SK-N-SH (cell line): ENCODE results near the gene LIPE. TPM values are rescaled to one million over a fixed set of nuclear protein-coding genes. Genes with fewer than 3 reads are reported as not detected.

ENCODE experiments used
- CTCF ChIA-PET: fragments of 300-600, 350-600 bp; formaldehyde crosslinking; extraction: SDS; loops from one replicate; lab custom pipeline; 2021; lab: Yijun Ruan, JAX
- POLR2A ChIA-PET: fragments of 350-600 bp; sonication (Branson Sonifier 250); formaldehyde crosslinking; extraction: SDS; loops from one replicate; lab custom pipeline; 2020; ENCODE audit warnings: antibody characterized with exemption, inconsistent platforms; lab: Yijun Ruan, JAX
- DNase-seq: peaks from one replicate; pipeline ENCODE4 v3.0.0; 2012
- H2AFZ ChIP-seq: fragments of 200-600 bp; sonication (generic); 2 replicates; pipeline ENCODE4 v1.8.1; 2016; ENCODE audit warnings: antibody characterized with exemption, mild to moderate bottlenecking, low read depth
- H3F3A ChIP-seq: fragments of 200-600 bp; sonication (generic); replicated peaks from 2 replicates; pipeline ENCODE3; 2016; ENCODE audit warnings: antibody characterized with exemption, mild to moderate bottlenecking; ENCODE audit not compliant: insufficient read depth
- H3K27ac ChIP-seq, 2 experiments: fragments of 200-500 bp in 1 of 2; fragments of 200-600 bp in 1 of 2; sonication (Bioruptor generic) in 1 of 2; sonication (generic), shearing (Covaris generic) in 1 of 2; 2 replicates each; pipeline versions ENCODE4 v1.5.1 to v1.6.1; 2014 to 2016; ENCODE audit warnings: low read depth in 2 of 2, inconsistent platforms in 1 of 2, low read length in 1 of 2, mild to moderate bottlenecking in 1 of 2, mixed read lengths in 1 of 2
- H3K27me3 ChIP-seq: fragments of 200-600 bp; sonication (generic), shearing (Covaris generic); 2 replicates; pipeline ENCODE4 v1.6.1; 2016; ENCODE audit warnings: mixed run types; ENCODE audit not compliant: insufficient read depth
- H3K36me3 ChIP-seq, 2 experiments: fragments of 200-500 bp in 1 of 2; fragments of 200-600 bp in 1 of 2; sonication (Bioruptor generic) in 1 of 2; sonication (generic) in 1 of 2; replicated peaks in 1 of 2; 2 replicates each; pipeline versions ENCODE3 to v1.5.1; 2014 to 2016; ENCODE audit warnings: low read length in 1 of 2, mild to moderate bottlenecking in 1 of 2; ENCODE audit not compliant: insufficient read depth in 2 of 2, control insufficient read depth in 1 of 2
- H3K4me1 ChIP-seq, 2 experiments: fragments of 200-500 bp in 1 of 2; fragments of 200-600 bp in 1 of 2; sonication (Bioruptor generic) in 1 of 2; sonication (generic), shearing (Covaris generic) in 1 of 2; 2 replicates each; pipeline versions ENCODE4 v1.5.1 to v1.6.1; 2014 to 2016; ENCODE audit warnings: low read depth in 1 of 2, low read length in 1 of 2, mixed run types in 1 of 2; ENCODE audit not compliant: insufficient read depth in 2 of 2, control insufficient read depth in 1 of 2
- H3K4me2 ChIP-seq: fragments of 200-600 bp; sonication (generic), shearing (Covaris generic); 2 replicates; pipeline ENCODE4 v1.6.1; 2017; ENCODE audit warnings: mixed run types
- H3K4me3 ChIP-seq, 2 experiments: fragments of 200-500 bp in 1 of 2; fragments of 200-600 bp in 1 of 2; sonication (Bioruptor generic) in 1 of 2; sonication (generic), shearing (Covaris generic) in 1 of 2; 2 replicates each; pipeline versions ENCODE4 v1.5.1 to v1.8.1; 2014 to 2016; ENCODE audit warnings: low read depth in 2 of 2, inconsistent platforms in 1 of 2, low read length in 1 of 2, mild to moderate bottlenecking in 1 of 2, mixed read lengths in 1 of 2, moderate library complexity in 1 of 2
- H3K79me2 ChIP-seq: fragments of 200-600 bp; sonication (generic); 2 replicates; pipeline ENCODE4 v1.8.1; 2017; ENCODE audit warnings: mild to moderate bottlenecking; ENCODE audit not compliant: insufficient read depth
- H3K9ac ChIP-seq: fragments of 200-600 bp; sonication (generic); 2 replicates; pipeline ENCODE4 v1.6.1; 2017; ENCODE audit warnings: mixed run types
- H3K9me2 ChIP-seq: fragments of 200-600 bp; sonication (generic); 2 replicates; pipeline ENCODE4 v1.6.1; 2017; ENCODE audit warnings: mixed run types
- H3K9me3 ChIP-seq: fragments of 200-600 bp; sonication (generic); 2 replicates; pipeline ENCODE4 v1.6.1; 2017; ENCODE audit warnings: mixed run types, mild to moderate bottlenecking, moderate library complexity
- H4K20me1 ChIP-seq: fragments of 200-600 bp; sonication (generic); 2 replicates; pipeline ENCODE4 v1.6.1; 2017; ENCODE audit warnings: mild to moderate bottlenecking, mixed run types; ENCODE audit not compliant: insufficient read depth
- CHD2 ChIP-seq: fragments of 150-350 bp; IDR thresholded peaks from 2 replicates; pipeline ENCODE4 v1.6.1; 2018; ENCODE audit warnings: low read length; ENCODE audit not compliant: partially characterized antibody
- EP300 ChIP-seq, 2 experiments: IDR thresholded peaks; 2 replicates each; pipeline versions ENCODE4 v1.4.0 to v1.6.1; 2012; ENCODE audit warnings: borderline replicate concordance in 1 of 2, low read depth in 1 of 2, low read length in 1 of 2
- FOXJ3 ChIP-seq: sonication (generic); formaldehyde crosslinking; IDR thresholded peaks from 2 replicates; pipeline ENCODE4 v1.5.1; 2020; ENCODE audit warnings: mild to moderate bottlenecking, missing genetic modification reagents
- FOXM1 ChIP-seq: IDR thresholded peaks from 2 replicates; pipeline ENCODE4 v1.4.0; 2012; ENCODE audit warnings: low read depth, mild to moderate bottlenecking
- GABPA ChIP-seq: IDR thresholded peaks from 2 replicates; pipeline ENCODE4 v1.4.0; 2012; ENCODE audit warnings: low read depth, mild to moderate bottlenecking
- JUND ChIP-seq: IDR thresholded peaks from 2 replicates; pipeline ENCODE4 v1.4.0; 2012
- MAX ChIP-seq: IDR thresholded peaks from 2 replicates; pipeline ENCODE4 v1.4.0; 2012; ENCODE audit warnings: low read depth
- MEF2A ChIP-seq: IDR thresholded peaks from 2 replicates; pipeline ENCODE4 v1.4.0; 2012; ENCODE audit warnings: low read depth, borderline replicate concordance
- NFIC ChIP-seq: IDR thresholded peaks from 2 replicates; pipeline ENCODE4 v1.4.0; 2012; ENCODE audit warnings: borderline replicate concordance
- NRF1 ChIP-seq: IDR thresholded peaks from 2 replicates; pipeline ENCODE4 v1.6.1; 2012; ENCODE audit warnings: low read depth, mild to moderate bottlenecking, low read length
- PBX3 ChIP-seq: IDR thresholded peaks from 2 replicates; pipeline ENCODE4; 2012
- POLR2AphosphoS5 ChIP-seq: IDR thresholded peaks from 2 replicates; pipeline ENCODE4 v1.6.1; 2012; ENCODE audit warnings: low read depth, low read length
- RAD21 ChIP-seq: IDR thresholded peaks from 2 replicates; pipeline ENCODE4 v1.6.1; 2012; ENCODE audit warnings: mild to moderate bottlenecking, low read length
- RCOR1 ChIP-seq: fragments of 150-350 bp; IDR thresholded peaks from 2 replicates; pipeline ENCODE4 v1.6.1; 2017; ENCODE audit warnings: antibody characterized with exemption, low read length
- REST ChIP-seq: IDR thresholded peaks from 2 replicates; pipeline ENCODE4 v1.6.1; 2012; ENCODE audit warnings: mild to moderate bottlenecking, low read depth, low read length, moderate library complexity
- RFX5 ChIP-seq: IDR thresholded peaks from 2 replicates; pipeline ENCODE4 v1.6.1; 2012; ENCODE audit warnings: mild to moderate bottlenecking, improper control_type of control experiment, low read length
- SMC3 ChIP-seq: IDR thresholded peaks from 2 replicates; pipeline ENCODE4 v1.6.1; 2012; ENCODE audit warnings: low read depth, low read length, improper control_type of control experiment
- TAF1 ChIP-seq: IDR thresholded peaks from 2 replicates; pipeline ENCODE4 v1.6.1; 2012; ENCODE audit warnings: low read depth, mild to moderate bottlenecking, low read length, moderate library complexity, borderline replicate concordance
- TCF12 ChIP-seq: IDR thresholded peaks from 2 replicates; pipeline ENCODE4 v1.4.0; 2012
- TEAD4 ChIP-seq: IDR thresholded peaks from 2 replicates; pipeline ENCODE4 v1.4.0; 2012; ENCODE audit warnings: mild to moderate bottlenecking, borderline replicate concordance; ENCODE audit not compliant: insufficient read depth
- USF1 ChIP-seq: IDR thresholded peaks from 2 replicates; pipeline ENCODE4 v1.4.0; 2012; ENCODE audit warnings: low read depth, borderline replicate concordance
- YY1 ChIP-seq: IDR thresholded peaks from 2 replicates; pipeline ENCODE4 v1.4.0; 2012; ENCODE audit warnings: low read depth, mild to moderate bottlenecking
- WGBS: methylation state at CpG from one replicate; pipeline ENCODE4 v1.1.6; 2017; ENCODE audit warnings: low lambda C conversion rate; 5-methylcytosine and 5-hydroxymethylcytosine counted together
- polyA plus RNA-seq, 3 experiments: library from polyadenylated mRNA; depleted of rRNA; stranded (reverse); fragments of >200 nt; gene quantifications; 2 replicates each; pipeline ENCODE4 v1.2.3, GENCODE V29; 2012

Gene LIPE
- polyA plus RNA-seq, 1 of the 3 experiments (the other 2 are of a cell fraction) = 4.4 TPM

- peaks cover 0 to 11% of the 10 kb centered on the region in 2 experiments; a peak in 2 of 4 replicates for H3K4me1 ChIP-seq
- H3K9ac ChIP-seq = no peak overlapping the region
- H3K27ac ChIP-seq = 0 out of 4 replicates have a peak overlapping the region, but pooled peaks of 1 of the 2 experiments have one; percentile 0
- H3K79me2 ChIP-seq = no peaks in the 10 kb centered on the region
- no peak overlapping the region for H3K4me2 ChIP-seq
- no peaks in the 10 kb centered on the region for H3K36me3 ChIP-seq
- no peaks in the 10 kb centered on the region for H3F3A ChIP-seq
- no peaks in the 10 kb centered on the region for H3K9me2 ChIP-seq
- H3K27me3 ChIP-seq = no peaks in the 10 kb centered on the region
- H4K20me1 ChIP-seq = no peaks in the 10 kb centered on the region
- DNase-seq = no peak
- 82% methylated on average over 5 of the region's 5 CpGs for WGBS
- CTCF ChIA-PET = interaction anchor here (0.7 to 2.2 kb wide), 9 partner anchors 15 to 130 kb away, joined by 3 to 7 read pairs (median 4); partner anchors contain the start of gene CEACAM1
- H3K9me3 ChIP-seq = no peaks in the 10 kb centered on the region
- POLR2A ChIA-PET = interaction anchor here (0.9 kb wide), 1 partner anchor 9 kb away, joined by 4 read pairs; no protein-coding TSS in a partner anchor
- no peak overlapping the region for H2AFZ ChIP-seq
- H3K4me3 ChIP-seq = no peak overlapping the region
- no peak for TF ChIP-seq TEAD4
- TF ChIP-seq NRF1 = no peak
- no peak for TF ChIP-seq SMC3
- TF ChIP-seq FOXJ3 = no peak
- no peak for TF ChIP-seq USF1
- TF ChIP-seq PBX3 = no peak
- peak; percentile 5; the same call in 1 of the 2 replicates for TF ChIP-seq TCF12
- no peak for TF ChIP-seq POLR2AphosphoS5
- TF ChIP-seq, all 33 proteins: peak for 1
Measured at GRCh38 chr19:42466521-42467182, 39.5 kb upstream of the LIPE start.

GRCh38 chr19:42465827-42466280 lies 38.7 kb upstream of the LIPE start:
- no peaks in the 10 kb centered on the region for H3K79me2 ChIP-seq
- no peak overlapping the region for H3K9ac ChIP-seq
- DNase-seq = no peak
- no peaks in the 10 kb centered on the region for H4K20me1 ChIP-seq
- H3K36me3 ChIP-seq = no peaks in the 10 kb centered on the region
- H3K4me1 ChIP-seq = peaks cover 0 to 11% of the 10 kb centered on the region in 2 experiments; a peak in 2 of 4 replicates
- no peaks in the 10 kb centered on the region for H3F3A ChIP-seq
- CTCF ChIA-PET = interaction anchor here (0.7 to 2.2 kb wide), 6 partner anchors 14 to 131 kb away, joined by 3 to 7 read pairs (median 4); partner anchors contain the start of gene CEACAM1
- no peaks in the 10 kb centered on the region for H3K9me2 ChIP-seq
- no peak overlapping the region for H2AFZ ChIP-seq
- no peaks in the 10 kb centered on the region for H3K27me3 ChIP-seq
- POLR2A ChIA-PET = no interaction called here
- WGBS = 88% methylated on average over 5 of the region's 5 CpGs
- no peak overlapping the region for H3K4me2 ChIP-seq
- no peak overlapping the region for H3K27ac ChIP-seq
- H3K4me3 ChIP-seq = no peak overlapping the region
- no peaks in the 10 kb centered on the region for H3K9me3 ChIP-seq
- TF ChIP-seq RCOR1 = no peak
- no peak for TF ChIP-seq GABPA
- TF ChIP-seq REST = no peak
- TF ChIP-seq NFIC = no peak
- no peak for TF ChIP-seq MEF2A
- TF ChIP-seq USF1 = no peak
- TF ChIP-seq TAF1 = no peak
- TF ChIP-seq EP300 (IDR thresholded peaks at IDR 0.05; ENCODE audit: borderline replicate concordance in 1 of 2, low read depth in 1 of 2, low read length in 1 of 2) = no peak
- TF ChIP-seq FOXM1 = no peak
- TF ChIP-seq CHD2 = no peak
- TF ChIP-seq JUND = no peak
- no peak for TF ChIP-seq POLR2AphosphoS5
- TF ChIP-seq TEAD4 = no peak
- TF ChIP-seq RFX5 = no peak
- TF ChIP-seq RAD21 = no peak
- TF ChIP-seq FOXJ3 = no peak
- TF ChIP-seq YY1 = no peak
- no peak for TF ChIP-seq TCF12
- TF ChIP-seq MAX = no peak
